ENCODE measurements around the gene TRIM14. TPM values are rescaled to one million over a fixed set of nuclear protein-coding genes. Genes with fewer than 3 reads are reported as not detected.
"Not testable (repeated sequence)": the region's sequence is repeated elsewhere in the genome, so short reads cannot be mapped to it uniquely, and the experiment has no call there.

TRIM14 gene
- total RNA-seq, 4 donors from 2014 or later = 9.4 to 16.8 (median 10.1) TPM

- no peak for TF ChIP-seq POLR2A (IDR thresholded peaks at IDR 0.05)
- no peak for TF ChIP-seq EP300 (IDR thresholded peaks at IDR 0.05)
- no peak for TF ChIP-seq CTCF (IDR thresholded peaks at IDR 0.05)
- Histone ChIP-seq H3K9me3 (no peaks in the 10 kb centered on the region), H3K27me3 (no peaks in the 10 kb centered on the region), H3K27ac (no peak overlapping the region), H3K4me1 (peaks cover 0 to 9% (median 0%) of the 10 kb centered on the region in 4 donors), H3K36me3 (peaks cover 0 to 37% (median 0%) of the 10 kb centered on the region in 3 donors), H3K4me3 (no peak overlapping the region)
- DNase-seq (ENCODE audit: low spot score in 2 of 2) = no peak
- WGBS, 2 donors = 74 to 86% methylated on average over 7 of the region's 7 CpGs
These were observed 23.6 kb downstream of the TRIM14 start for GRCh38 chr9:98095401-98095800.

- WGBS, 2 donors = 90 to 92% methylated on average over 8 to 14 of the region's 16 CpGs
- Histone ChIP-seq H3K36me3 (peaks cover 0 to 37% (median 0%) of the 10 kb centered on the region in 3 donors), H3K27ac (no peak overlapping the region), H3K27me3 (no peaks in the 10 kb centered on the region), H3K9me3 (no peaks in the 10 kb centered on the region), H3K4me3 (no peak overlapping the region), H3K4me1 (peaks cover 0 to 6% (median 0%) of the 10 kb centered on the region in 4 donors)
- TF ChIP-seq POLR2A (IDR thresholded peaks at IDR 0.05) (no peak), CTCF (IDR thresholded peaks at IDR 0.05) (no peak), EP300 (IDR thresholded peaks at IDR 0.05) (no peak)
- DNase-seq (ENCODE audit: low spot score in 2 of 2) = no peak
These were observed 24.2 kb downstream of the TRIM14 start for GRCh38 chr9:98094851-98095250.

- no peak overlapping the region for H3K4me3 ChIP-seq
- TF ChIP-seq EP300 (IDR thresholded peaks at IDR 0.05) = no peak
- no peak for TF ChIP-seq CTCF (IDR thresholded peaks at IDR 0.05)
- no peak for TF ChIP-seq POLR2A (IDR thresholded peaks at IDR 0.05)
- H3K36me3 ChIP-seq = peaks cover 0 to 37% (median 0%) of the 10 kb centered on the region in 3 donors
- no peak for DNase-seq (ENCODE audit: low spot score in 2 of 2)
- H3K9me3 ChIP-seq = no peaks in the 10 kb centered on the region
- peaks cover 0 to 6% (median 0%) of the 10 kb centered on the region in 4 donors for H3K4me1 ChIP-seq
- H3K27ac ChIP-seq = no peak overlapping the region
- H3K27me3 ChIP-seq = no peaks in the 10 kb centered on the region
- 81 to 84% methylated on average over 4 of the region's 4 CpGs for WGBS, 2 donors
These were observed 24.7 kb downstream of the TRIM14 start for GRCh38 chr9:98094316-98094715.

GRCh38 chr9:98092613-98092931 is 26.4 kb downstream of the TRIM14 start:
- Histone ChIP-seq H3K4me3 (no peak overlapping the region), H3K27me3 (no peaks in the 10 kb centered on the region), H3K36me3 (peaks cover 0 to 28% (median 0%) of the 10 kb centered on the region in 3 donors), H3K27ac (no peak overlapping the region), H3K4me1 (peaks cover 0 to 6% (median 3%) of the 10 kb centered on the region in 4 donors), H3K9me3 (no peaks in the 10 kb centered on the region)
- no peak for TF ChIP-seq EP300 (IDR thresholded peaks at IDR 0.05)
- no peak for TF ChIP-seq CTCF (IDR thresholded peaks at IDR 0.05)
- TF ChIP-seq POLR2A (IDR thresholded peaks at IDR 0.05) = no peak
- WGBS, 2 donors = 73 to 74% methylated on average over 11 of the region's 11 CpGs
- no peak for DNase-seq (ENCODE audit: low spot score in 2 of 2)

GRCh38 chr9:98091735-98092612 is 27.0 kb downstream of the TRIM14 start:
- Histone ChIP-seq H3K4me3 (no peak overlapping the region), H3K36me3 (peaks cover 0 to 28% (median 0%) of the 10 kb centered on the region in 3 donors), H3K27ac (no peak overlapping the region), H3K4me1 (peaks cover 0 to 12% (median 3%) of the 10 kb centered on the region in 4 donors), H3K27me3 (no peaks in the 10 kb centered on the region), H3K9me3 (no peaks in the 10 kb centered on the region)
- no peak for DNase-seq (ENCODE audit: low spot score in 2 of 2)
- TF ChIP-seq CTCF (IDR thresholded peaks at IDR 0.05) (no peak), EP300 (IDR thresholded peaks at IDR 0.05) (no peak)
- 59 to 60% methylated on average over 17 of the region's 17 CpGs for WGBS, 2 donors

GRCh38 chr9:98090674-98091073 is 28.3 kb downstream of the TRIM14 start:
- H3K36me3 ChIP-seq = peaks cover 0 to 21% (median 0%) of the 10 kb centered on the region in 3 donors
- not testable (repeated sequence) for H3K27me3 ChIP-seq; H3K4me3 ChIP-seq; DNase-seq (ENCODE audit: low spot score in 2 of 2); H3K9me3 ChIP-seq; H3K27ac ChIP-seq
- 80% methylated on average over 3 of the region's 3 CpGs for WGBS, 2 donors
- H3K4me1 ChIP-seq = peaks cover 0 to 12% (median 3%) of the 10 kb centered on the region in 4 donors
